Measurements from ENCODE around the gene OVOL1.

OVOL1 gene

DNA sequence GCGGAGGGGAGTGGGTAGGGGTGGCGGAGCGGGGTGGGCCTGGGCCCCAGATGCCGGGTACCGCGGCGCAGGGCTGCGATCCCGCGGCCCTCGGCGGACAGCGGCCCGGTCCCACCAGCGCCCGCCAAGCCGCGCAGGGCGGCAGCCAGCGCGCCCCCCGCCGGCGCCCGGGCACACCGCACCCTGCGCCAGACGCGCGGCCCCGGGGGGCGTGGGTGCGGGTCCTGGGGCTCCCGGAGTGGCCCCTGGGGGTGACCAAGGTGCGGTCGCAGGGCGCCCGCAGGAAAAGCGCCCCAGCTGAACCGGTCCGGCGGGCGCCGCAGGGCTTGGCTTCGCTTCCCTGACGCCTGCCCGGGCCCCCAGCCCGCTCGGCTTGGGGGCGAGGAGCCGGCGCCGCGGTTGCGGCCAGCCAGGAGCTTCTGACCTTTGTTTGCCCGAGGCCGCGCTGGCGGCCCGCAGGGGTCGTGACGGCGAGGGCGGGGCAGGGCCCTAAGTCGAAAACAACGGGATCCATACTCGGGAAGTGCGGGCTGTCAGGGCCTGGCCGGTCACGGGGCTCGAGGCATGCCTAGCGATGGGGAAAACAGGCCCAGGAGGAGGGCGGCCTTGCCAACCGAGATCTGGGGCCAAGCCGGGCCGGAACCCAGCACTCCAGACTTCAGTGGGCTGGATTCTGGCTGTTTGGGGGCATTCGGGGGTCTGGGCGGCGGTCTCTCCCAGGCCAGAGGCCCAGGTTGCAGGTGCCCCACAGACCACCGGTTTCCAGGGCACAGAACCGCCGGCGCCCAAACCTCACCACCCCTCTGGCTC lies 5.5 kb upstream of the OVOL1 start:
- Mint-ChIP-seq H3K36me3 (peaks cover 3% of the 10 kb centered on the region), H3K27me3 (peaks cover 3% of the 10 kb centered on the region), H3K27ac (no peak overlapping the region), H3K4me3 (peak overlapping the region; percentile 14), H3K9me3 (no peaks in the 10 kb centered on the region), H3K4me1 (peaks cover 6% of the 10 kb centered on the region)
- peak; percentile 57 for ATAC-seq (ENCODE audit: low read depth)
- DNase-seq (ENCODE audit: low spot score in 2 of 2), result no peak

GRCh38 chr11:65781962-65782815 lies 4.7 kb upstream of the OVOL1 start:
- peaks cover 4% of the 10 kb centered on the region for H3K27me3 Mint-ChIP-seq
- DNase-seq (ENCODE audit: low spot score in 2 of 2) (no peak), ATAC-seq (ENCODE audit: low read depth) (no peak)
- H3K27ac Mint-ChIP-seq, result no peak overlapping the region
- H3K9me3 Mint-ChIP-seq, result no peaks in the 10 kb centered on the region
- H3K36me3 Mint-ChIP-seq, result peaks cover 3% of the 10 kb centered on the region
- H3K4me3 Mint-ChIP-seq, result peak overlapping the region; percentile 24
- H3K4me1 Mint-ChIP-seq, result peaks cover 11% of the 10 kb centered on the region

DNA sequence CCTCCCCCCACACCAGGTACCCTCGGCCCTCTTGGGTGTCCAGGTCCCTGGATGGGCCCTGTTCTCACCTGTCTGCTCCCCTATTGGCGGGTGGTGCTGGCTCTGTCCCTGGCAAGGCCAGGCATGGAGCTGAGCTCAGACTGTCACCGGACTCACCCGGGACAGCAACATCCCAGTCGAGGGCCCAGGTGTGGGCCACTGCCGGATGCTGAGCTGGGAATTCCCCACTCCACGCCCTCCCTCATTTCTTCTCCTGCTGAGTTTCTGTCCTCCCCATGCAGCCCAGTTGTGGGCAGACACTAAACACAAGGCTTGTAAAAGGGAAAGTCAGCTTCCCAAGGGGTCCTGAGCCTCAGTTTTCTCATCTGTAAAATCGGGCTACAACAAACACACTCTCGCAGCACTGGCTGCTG lies 4.0 kb upstream of the OVOL1 start:
- H3K27ac Mint-ChIP-seq, result no peak overlapping the region
- ATAC-seq (ENCODE audit: low read depth), result no peak
- no peak for DNase-seq (ENCODE audit: low spot score in 2 of 2)
- H3K4me1 Mint-ChIP-seq, result peaks cover 12% of the 10 kb centered on the region
- H3K36me3 Mint-ChIP-seq, result peaks cover 3% of the 10 kb centered on the region
- peak overlapping the region; percentile 24 for H3K4me3 Mint-ChIP-seq
- H3K27me3 Mint-ChIP-seq, result peaks cover 5% of the 10 kb centered on the region
- H3K9me3 Mint-ChIP-seq, result no peaks in the 10 kb centered on the region

DNA sequence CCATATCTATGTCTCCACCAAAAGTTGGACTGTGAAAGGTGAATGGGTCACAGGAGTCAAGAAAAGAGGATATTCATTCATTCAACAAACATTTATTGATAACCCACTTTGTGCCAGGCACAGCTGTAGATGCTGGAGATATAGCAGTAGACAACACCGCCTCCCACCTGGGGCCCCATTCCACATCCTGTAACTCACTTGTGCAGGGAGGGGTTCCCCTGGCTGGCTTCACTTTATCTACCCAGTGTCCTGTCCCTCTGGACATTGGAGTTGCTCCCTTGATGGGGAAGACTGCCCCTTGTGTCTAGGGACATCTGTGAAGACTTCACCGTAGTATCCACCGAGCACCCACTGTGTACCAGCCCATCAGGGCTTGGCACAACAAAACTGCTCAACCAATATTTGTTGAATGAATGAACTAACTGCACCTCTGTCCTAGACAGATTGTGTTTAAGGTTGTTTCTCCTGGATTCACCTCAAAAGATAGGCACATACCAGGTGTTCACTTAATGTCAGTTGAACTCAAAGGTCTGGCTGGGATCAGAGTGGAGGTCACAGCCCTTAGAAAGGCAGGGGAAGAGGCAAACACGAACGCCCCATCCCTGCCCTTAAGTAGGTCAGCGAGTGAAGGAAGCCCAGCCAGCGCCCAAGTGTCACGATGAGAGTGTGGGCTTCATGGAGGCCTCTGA lies 1.4 kb upstream of the OVOL1 start:
- H3K4me3 Mint-ChIP-seq, result peak overlapping the region; percentile 67
- ATAC-seq (ENCODE audit: low read depth), result no peak
- peaks cover 10% of the 10 kb centered on the region for H3K27me3 Mint-ChIP-seq
- H3K4me1 Mint-ChIP-seq, result peaks cover 14% of the 10 kb centered on the region
- H3K27ac Mint-ChIP-seq, result no peak overlapping the region
- no peaks in the 10 kb centered on the region for H3K9me3 Mint-ChIP-seq
- no peak for DNase-seq (ENCODE audit: low spot score in 2 of 2)
- no peaks in the 10 kb centered on the region for H3K36me3 Mint-ChIP-seq

GRCh38 chr11:65786008-65786785 lies 666 bp upstream of the OVOL1 start:
- DNase-seq (ENCODE audit: low spot score in 2 of 2), result peak; percentile 24 to 51
- Mint-ChIP-seq H3K4me3 (peak overlapping the region; percentile 87), H3K4me1 (peaks cover 14% of the 10 kb centered on the region), H3K27ac (no peak overlapping the region), H3K27me3 (peaks cover 10% of the 10 kb centered on the region), H3K9me3 (no peaks in the 10 kb centered on the region), H3K36me3 (no peaks in the 10 kb centered on the region)
- ATAC-seq (ENCODE audit: low read depth), result peak; percentile 13

DNA sequence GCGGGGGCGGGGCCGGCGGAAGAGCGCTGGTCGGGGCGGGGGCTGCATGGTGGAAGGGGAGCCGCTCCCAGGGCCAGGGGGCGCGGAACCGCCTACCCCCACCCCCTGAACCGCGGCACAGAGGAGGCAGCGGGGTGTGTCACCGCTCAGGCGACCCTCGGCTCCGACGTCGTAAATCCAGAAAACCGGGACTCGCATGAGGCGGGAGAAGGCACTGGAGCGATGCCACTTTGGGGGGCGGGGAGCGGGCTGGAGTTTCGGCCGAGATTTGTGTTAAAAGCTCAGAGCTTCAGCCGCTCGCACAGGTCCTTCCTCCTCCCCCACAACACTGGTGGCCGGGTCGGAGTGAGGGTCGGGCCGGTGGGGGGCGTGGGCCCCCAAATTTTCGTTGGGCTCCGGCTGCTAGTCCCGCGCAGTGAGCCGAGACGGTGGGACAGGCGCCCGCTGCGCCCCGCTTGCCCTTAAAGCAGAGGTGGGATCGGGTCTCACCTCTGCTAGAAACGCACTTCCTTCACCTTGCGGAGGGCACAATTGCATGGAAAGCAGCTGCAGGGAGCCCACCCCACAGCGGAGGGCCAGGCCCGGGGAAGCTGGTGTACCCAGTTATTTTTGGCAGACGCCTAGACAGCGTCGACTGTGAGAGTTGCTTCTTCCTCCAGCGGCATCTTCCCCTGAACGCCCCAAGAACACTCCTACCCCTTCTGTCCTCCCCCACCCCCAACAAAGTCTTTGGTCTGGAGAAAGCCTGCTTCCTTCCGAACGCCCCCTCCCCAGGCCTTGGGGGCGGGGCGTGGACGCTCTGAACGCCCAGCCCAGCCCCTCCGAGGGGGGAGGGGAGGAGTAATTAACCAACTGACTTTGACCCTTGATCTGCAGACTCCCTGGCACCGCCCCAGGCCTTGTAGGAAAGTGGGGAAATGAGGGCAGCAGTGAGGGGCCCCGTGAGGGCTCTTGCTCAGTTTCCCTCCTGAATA lies 1.1 kb downstream of the OVOL1 start:
- H3K27ac Mint-ChIP-seq, result no peak overlapping the region
- no peak for ATAC-seq (ENCODE audit: low read depth)
- peaks cover 10% of the 10 kb centered on the region for H3K27me3 Mint-ChIP-seq
- H3K4me1 Mint-ChIP-seq, result peaks cover 19% of the 10 kb centered on the region
- H3K4me3 Mint-ChIP-seq, result peak overlapping the region; percentile 85
- no peaks in the 10 kb centered on the region for H3K9me3 Mint-ChIP-seq
- no peaks in the 10 kb centered on the region for H3K36me3 Mint-ChIP-seq
- DNase-seq (ENCODE audit: low spot score in 2 of 2), result no peak

DNA sequence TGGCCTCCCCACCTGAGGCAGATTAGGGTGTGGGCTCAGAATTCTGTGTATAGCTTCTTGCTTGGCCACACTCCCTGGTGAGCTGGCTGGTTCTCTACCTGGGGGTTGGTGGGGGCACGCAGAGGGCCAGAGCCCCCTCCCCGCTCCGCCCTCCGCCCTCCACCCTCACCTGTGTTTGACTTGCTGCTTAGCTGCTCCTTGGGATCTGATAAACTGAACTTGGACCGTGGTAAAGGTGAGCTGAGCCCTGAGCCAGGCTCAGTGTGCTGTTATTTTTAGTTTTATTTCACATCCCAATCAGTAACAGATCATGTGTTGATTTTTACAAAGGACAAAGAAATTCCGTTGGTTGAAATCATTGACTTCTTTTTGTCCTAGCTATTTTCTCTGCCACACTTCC lies 2.0 kb downstream of the OVOL1 start:
- peaks cover 19% of the 10 kb centered on the region for H3K4me1 Mint-ChIP-seq
- H3K4me3 Mint-ChIP-seq, result no peak overlapping the region
- H3K9me3 Mint-ChIP-seq, result no peaks in the 10 kb centered on the region
- H3K27me3 Mint-ChIP-seq, result peaks cover 10% of the 10 kb centered on the region
- no peak overlapping the region for H3K27ac Mint-ChIP-seq
- ATAC-seq (ENCODE audit: low read depth), result no peak
- no peaks in the 10 kb centered on the region for H3K36me3 Mint-ChIP-seq
- DNase-seq (ENCODE audit: low spot score in 2 of 2), result no peak

DNA sequence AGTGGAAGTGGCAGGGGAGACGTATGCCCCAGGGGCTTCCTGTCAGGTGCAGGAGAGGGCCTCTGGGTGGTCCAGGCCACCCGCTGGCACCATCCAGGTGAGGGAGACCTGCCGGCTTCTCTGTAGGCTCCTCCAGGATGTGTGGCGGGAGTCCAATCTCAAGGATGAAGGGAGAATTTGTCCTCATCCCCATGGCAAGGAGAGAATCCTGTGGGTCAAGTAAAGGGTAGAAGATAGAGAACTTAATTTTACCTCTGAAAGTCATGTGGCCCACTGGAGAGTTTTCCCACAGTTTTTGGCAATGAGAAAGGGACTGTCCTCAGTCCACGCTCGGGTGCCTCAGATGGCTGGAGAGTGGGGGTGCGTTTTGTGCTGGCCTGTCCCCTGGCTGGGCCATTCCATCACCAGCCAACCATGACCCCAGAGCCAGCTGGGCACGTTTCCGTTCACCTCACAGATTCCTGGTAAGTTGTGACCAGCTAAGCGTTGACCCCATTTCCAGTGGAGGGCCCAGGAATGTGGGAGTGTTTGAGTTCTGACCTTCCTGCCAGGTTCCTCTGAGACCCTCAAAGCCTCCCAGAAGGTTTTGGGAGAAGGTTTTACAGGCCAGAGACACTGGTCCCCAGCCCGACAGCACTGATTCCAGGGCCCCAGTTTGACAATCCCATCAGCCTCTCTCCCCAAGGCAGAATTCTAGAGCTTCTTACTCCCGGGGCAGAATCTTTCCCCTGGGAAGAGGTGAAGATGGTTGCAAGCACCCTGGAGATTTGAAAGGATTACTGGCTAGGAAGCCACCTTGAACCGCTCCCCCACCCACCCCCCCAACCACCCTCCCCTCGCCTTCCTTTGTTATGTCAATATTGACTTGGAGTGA lies 2.6 kb downstream of the OVOL1 start:
- H3K4me1 Mint-ChIP-seq, result peaks cover 19% of the 10 kb centered on the region
- ATAC-seq (ENCODE audit: low read depth) (no peak), DNase-seq (ENCODE audit: low spot score in 2 of 2) (no peak)
- no peaks in the 10 kb centered on the region for H3K36me3 Mint-ChIP-seq
- H3K27ac Mint-ChIP-seq, result no peak overlapping the region
- H3K9me3 Mint-ChIP-seq, result no peaks in the 10 kb centered on the region
- peaks cover 10% of the 10 kb centered on the region for H3K27me3 Mint-ChIP-seq
- no peak overlapping the region for H3K4me3 Mint-ChIP-seq

DNA sequence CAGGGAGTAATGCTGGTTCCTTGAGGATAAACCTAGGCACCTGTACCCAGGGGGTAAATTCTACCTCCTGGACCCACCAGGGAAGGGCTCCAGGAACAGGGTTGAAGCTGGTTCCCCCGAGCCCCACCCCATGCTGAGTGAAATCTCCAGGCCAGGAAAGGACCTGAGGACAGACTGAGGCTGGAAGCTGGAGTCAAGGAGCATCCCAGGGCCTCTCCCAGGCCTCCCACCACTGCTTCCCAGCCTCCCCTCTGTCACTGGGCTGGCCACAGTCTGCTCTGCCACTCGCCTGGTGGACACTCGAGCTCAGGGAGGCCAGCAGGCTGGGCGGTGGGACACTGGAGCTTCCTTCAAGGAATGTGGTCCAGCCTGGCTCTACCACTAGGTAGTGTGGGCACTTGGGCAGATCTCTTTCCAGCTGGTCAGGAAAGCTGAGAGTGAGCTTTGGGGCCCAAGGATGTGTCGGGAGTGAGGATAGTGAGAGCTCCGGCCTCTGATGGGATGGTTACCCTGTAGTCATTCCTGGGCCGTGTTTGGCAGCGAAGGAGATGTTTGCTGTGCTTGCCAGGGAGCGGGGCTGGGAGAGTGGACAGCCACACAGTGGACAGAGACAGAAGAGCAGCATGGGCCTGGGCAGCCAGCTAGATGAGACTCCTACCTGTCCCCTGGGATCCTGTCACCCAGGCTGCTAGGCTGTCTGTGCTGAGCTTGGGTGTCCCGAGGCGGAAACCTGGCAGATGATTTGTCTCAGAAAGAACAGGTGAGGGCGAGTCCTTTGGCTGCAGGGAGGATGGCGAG lies 3.4 kb downstream of the OVOL1 start:
- Mint-ChIP-seq H3K36me3 (no peaks in the 10 kb centered on the region), H3K9me3 (no peaks in the 10 kb centered on the region), H3K4me3 (no peak overlapping the region), H3K27me3 (peaks cover 10% of the 10 kb centered on the region), H3K4me1 (peaks cover 19% of the 10 kb centered on the region), H3K27ac (no peak overlapping the region)
- ATAC-seq (ENCODE audit: low read depth) (no peak), DNase-seq (ENCODE audit: low spot score in 2 of 2) (no peak)

DNA sequence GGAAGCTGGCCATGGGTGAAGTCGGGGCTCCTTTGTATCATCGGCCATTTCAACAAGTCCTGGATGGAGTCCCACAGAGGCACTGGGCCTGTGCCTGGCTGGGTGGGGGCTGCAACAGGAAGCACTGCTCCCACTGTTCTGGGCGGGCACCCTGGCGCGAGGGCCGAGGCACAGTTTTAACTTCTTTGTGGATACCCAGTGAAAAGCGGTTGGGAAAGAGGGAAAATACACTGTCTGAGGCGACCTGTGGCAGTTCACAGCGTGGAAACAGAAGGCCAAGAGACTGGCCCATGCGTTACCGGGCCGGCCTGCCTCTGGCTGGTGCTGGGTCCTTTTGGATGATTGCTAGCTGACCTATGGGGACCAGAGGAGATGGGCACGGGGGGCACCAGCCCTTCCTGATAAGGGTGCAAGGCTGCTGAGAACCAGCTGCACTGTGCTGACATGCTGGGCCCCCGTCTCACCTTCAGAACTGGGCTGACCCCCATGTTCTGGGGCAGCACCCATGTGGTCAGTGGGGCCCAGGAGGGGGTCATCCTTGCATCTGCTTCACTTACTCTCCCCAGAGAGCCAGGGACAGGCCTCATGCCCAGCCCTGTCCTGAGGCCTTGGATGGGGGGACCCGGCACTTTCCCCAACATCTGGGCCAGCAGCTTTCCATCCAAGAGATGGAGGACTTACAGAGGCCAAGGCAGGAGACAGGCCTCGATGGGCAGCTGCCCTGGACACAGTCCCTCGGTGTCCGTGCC lies 4.2 kb downstream of the OVOL1 start:
- no peaks in the 10 kb centered on the region for H3K9me3 Mint-ChIP-seq
- no peak overlapping the region for H3K27ac Mint-ChIP-seq
- ATAC-seq (ENCODE audit: low read depth) (no peak), DNase-seq (ENCODE audit: low spot score in 2 of 2) (no peak)
- no peaks in the 10 kb centered on the region for H3K36me3 Mint-ChIP-seq
- peaks cover 16% of the 10 kb centered on the region for H3K4me1 Mint-ChIP-seq
- H3K27me3 Mint-ChIP-seq, result peaks cover 8% of the 10 kb centered on the region
- H3K4me3 Mint-ChIP-seq, result no peak overlapping the region

GRCh38 chr11:65791719-65792213 lies 4.9 kb downstream of the OVOL1 start:
- ATAC-seq (ENCODE audit: low read depth) (peak; percentile 94), DNase-seq (ENCODE audit: low spot score in 2 of 2) (peak in 1 of 2 donors; percentile 48)
- H3K27me3 Mint-ChIP-seq, result peaks cover 10% of the 10 kb centered on the region
- no peaks in the 10 kb centered on the region for H3K9me3 Mint-ChIP-seq
- peak overlapping the region; percentile 63 for H3K27ac Mint-ChIP-seq
- no peaks in the 10 kb centered on the region for H3K36me3 Mint-ChIP-seq
- no peak overlapping the region for H3K4me3 Mint-ChIP-seq
- H3K4me1 Mint-ChIP-seq, result peaks cover 14% of the 10 kb centered on the region

All from memory B cell (primary cell).